Stimulated activated CD8-positive, alpha-beta memory T cell treated with anti-CD3 and anti-CD28 coated beads, Interleukin-12 subunit alpha, Interleukin-12 subunit beta, amount 100 ng/mL, for 4 hours (primary cell): ENCODE results near the gene GPBP1L1.
"Not testable (repeated sequence)": the region's sequence is repeated elsewhere in the genome, so short reads cannot be mapped to it uniquely, and the experiment has no call there.

Experiments
- DNase-seq: peaks from one replicate; pipeline ENCODE4 v3.0.0-alpha.2; 2020; ENCODE audit warnings: low read depth

The GPBP1L1 gene, protein sequence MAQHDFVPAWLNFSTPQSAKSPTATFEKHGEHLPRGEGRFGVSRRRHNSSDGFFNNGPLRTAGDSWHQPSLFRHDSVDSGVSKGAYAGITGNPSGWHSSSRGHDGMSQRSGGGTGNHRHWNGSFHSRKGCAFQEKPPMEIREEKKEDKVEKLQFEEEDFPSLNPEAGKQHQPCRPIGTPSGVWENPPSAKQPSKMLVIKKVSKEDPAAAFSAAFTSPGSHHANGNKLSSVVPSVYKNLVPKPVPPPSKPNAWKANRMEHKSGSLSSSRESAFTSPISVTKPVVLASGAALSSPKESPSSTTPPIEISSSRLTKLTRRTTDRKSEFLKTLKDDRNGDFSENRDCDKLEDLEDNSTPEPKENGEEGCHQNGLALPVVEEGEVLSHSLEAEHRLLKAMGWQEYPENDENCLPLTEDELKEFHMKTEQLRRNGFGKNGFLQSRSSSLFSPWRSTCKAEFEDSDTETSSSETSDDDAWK

GRCh38 chr1:45686288-45687013 is at the start of gene GPBP1L1:
Gene GPBP1L1, minus strand, starts transcription at chr1:45686533. Its CDS starts 27,446 bp downstream, at chr1:45659087.
- DNase-seq: peak; percentile 95

DNA sequence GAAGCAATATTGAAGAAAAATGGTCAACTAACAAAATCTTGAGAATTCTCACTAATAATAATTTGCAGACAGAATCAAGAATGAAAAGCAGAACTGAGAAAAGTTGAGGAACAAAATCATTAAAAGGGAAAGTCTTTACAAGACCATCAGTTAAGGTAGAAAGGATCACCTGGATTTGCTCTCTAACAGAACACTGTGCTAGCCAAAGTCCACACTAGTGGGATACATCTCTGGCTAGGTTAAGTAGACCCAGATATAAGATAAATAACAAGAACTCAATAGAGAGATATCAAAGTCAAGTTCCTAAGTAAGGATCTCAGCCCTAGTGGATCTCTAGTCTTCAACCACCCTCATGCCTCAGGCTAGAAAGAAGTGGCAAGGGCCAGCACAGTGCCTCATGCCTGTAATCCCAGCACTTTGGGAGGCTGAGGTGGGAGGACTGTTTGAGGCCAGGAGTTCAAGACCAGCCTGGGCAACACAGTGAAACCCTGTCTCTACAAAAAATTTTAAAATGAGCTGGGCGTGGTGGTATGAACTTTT is 44.5 kb upstream of the GPBP1L1 start:
- DNase-seq: no peak

- no peak for DNase-seq
These were observed 43.9 kb upstream of the GPBP1L1 start for GRCh38 chr1:45730075-45730779.

DNA sequence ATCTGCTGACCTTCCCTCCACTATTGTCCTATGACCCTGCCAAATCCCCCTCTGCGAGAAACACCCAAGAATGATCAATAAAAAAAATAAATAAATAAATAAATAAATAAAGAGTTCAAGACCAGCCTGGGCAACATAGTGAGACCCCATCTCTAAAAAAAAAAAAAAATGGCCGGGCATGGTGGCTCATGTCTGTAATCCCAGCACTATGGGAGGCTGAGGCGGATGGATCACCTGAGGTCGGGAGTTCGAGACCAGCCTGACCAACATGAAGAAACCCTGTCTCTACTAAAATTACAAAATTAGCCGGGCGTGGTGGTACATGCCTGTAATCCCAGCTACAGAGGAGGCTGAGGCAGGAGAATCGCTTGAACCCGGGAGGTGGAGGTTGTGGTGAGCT is 39.7 kb upstream of the GPBP1L1 start:
- DNase-seq: not testable (repeated sequence)

DNA sequence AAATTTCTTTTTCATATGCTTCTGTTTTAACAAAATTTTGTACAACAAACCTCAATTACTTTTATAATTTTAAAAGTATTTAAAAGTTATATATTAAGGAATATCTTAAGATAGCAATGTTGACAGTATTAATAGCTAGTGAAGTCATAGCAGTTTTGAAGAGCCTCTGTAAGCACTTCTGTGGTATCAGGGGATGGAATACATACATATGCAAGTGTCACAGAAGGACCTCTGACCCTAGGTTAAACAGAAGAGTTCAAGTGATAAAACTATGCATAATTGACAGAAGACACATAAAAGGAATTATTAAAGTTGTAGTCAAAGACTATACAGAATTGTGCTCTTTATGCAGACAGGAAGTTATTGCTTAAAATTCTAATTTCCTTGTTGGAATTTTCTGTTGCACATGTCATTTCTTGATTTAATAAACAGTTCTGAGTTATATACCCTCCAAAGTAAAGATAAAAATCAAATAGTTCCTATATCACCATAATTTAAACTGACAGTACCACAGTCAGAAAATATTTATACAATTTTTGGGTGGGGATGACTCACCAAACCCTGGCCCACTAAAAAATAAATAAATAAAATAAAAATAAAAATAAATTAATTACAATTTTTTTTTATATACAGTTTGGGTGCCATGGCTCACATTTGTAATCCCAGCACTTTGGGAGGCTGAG is 37.1 kb upstream of the GPBP1L1 start:
- no peak for DNase-seq

- no peak for DNase-seq
These were observed 36.5 kb upstream of the GPBP1L1 start for GRCh38 chr1:45722809-45723208.

- no peak for DNase-seq
These were observed 34.9 kb upstream of the GPBP1L1 start for GRCh38 chr1:45721207-45721606.

DNA sequence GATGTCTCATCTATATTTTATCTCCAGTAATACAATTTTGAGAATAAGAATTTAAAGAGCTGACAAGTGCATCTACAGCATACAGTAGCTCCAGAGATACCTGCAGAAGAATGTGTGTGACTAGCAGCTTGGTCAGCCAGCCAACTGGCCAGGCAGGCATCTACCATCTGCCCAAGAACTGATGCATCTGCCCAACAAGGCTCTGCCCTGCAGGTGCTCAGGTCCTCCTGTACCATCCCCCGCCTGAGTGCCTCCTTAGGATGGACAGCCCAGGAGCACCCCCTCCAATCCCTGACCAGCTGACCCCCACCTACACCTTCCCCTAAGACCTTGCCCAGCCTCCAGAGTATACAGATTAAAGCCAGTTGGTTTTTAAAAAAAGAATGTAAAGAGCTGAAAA is 32.0 kb upstream of the GPBP1L1 start:
- no peak for DNase-seq

DNA sequence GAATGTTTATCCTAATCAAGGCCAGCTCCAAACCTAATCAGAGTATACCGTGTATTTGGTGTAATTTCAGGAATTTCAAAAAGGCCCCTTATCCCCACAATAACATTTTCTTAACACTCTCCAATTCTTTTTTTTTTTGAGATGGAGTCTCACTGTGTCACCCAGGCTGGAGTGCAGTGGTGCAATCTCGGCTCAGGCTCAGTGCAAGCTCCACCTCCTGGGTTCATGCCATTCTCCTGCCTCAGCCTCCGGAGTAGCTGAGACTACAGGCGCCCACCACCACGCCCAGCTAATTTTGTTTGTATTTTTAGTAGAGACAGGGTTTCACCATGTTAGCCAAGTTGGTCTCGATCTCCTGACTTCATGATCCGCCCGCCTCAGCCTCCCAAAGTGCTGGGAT is 31.1 kb upstream of the GPBP1L1 start:
- DNase-seq: not testable (repeated sequence)

GRCh38 chr1:45716700-45717099 is 30.4 kb upstream of the GPBP1L1 start:
- no peak for DNase-seq

- no peak for DNase-seq
These were observed 27.4 kb upstream of the GPBP1L1 start for GRCh38 chr1:45713711-45714110.

DNA sequence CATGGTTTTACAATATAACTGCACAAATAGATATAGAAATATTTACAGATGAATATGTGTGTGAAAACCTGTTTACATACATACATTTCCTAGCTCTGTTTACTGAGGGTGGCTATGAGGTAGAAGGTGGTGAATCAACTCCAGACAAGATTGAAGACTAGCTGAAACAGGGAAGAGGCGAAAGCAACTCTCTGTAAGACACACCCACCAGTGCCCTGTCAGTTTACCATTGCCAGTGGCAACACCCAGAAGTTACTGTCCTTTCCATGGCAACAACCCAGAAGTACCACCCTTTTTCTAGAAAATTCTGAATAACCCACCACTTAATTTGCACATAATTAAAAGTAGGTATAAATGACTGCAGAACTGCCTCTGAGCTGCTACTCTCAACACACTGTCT is 18.3 kb upstream of the GPBP1L1 start:
- DNase-seq: no peak

GRCh38 chr1:45694823-45695222 is 8.5 kb upstream of the GPBP1L1 start:
- no peak for DNase-seq

DNA sequence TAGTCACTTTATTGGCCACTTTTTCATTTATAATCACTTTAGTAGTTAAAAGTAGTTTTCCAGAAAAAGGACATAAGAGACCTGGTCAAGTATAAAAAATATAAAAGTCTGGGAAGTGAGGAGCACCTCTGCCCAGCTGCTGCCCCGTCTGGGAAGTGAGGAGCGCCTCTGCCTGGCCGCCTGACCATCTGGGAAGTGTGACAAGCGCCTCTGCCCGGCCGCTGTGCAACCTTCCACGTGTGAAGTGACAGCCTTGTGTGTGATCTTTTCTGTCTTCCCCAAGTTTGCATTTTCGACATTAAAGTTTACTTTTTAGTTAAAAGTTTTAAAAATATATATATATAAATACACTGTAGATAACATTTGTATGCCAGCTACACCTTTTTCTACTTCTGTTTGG is 7.5 kb upstream of the GPBP1L1 start:
- not testable (repeated sequence) for DNase-seq

- DNase-seq: peak; percentile 58
These were observed 1.7 kb upstream of the GPBP1L1 start, which contains the start of gene TMEM69 for GRCh38 chr1:45687754-45688740. Gene TMEM69, plus strand, starts transcription at chr1:45688181. Its CDS starts 2,888 bp downstream, at chr1:45691069.

DNA sequence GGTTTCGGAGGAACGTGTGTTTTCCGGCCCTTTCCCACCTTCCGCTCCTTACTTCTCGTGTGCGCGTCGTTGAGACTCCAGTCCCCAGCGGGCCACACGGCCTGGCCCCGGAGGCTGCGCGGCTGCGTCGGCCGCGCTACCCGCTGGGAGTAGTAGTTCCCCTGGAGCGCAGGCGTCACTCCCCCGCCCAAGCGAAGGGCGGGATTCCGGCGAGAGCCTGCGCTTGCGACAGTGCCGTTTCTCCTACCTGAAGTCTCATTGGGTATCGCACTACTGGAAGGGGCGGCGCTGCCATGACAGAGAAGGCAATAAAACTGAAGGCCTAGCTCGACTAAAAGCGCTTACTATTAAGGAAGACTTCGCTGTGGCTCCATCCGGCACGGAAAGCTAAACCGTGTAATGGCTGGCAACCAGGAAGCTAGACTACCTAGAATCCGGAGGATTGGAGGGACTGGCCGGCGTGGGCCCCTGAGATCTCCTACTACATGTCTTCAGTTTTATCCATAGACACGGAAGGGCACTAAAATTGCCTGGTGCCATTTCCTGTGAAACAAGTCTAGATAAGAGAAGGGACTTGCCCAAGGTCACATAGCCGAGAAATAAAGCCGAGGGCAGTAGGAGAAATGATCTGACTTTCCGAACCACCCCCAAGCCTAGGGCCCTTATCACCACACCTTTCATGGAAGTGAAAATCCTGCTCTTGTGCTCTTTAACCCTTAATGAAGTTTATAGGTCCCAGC is 851 bp upstream of the GPBP1L1 start:
- DNase-seq: peak; percentile 93

DNA sequence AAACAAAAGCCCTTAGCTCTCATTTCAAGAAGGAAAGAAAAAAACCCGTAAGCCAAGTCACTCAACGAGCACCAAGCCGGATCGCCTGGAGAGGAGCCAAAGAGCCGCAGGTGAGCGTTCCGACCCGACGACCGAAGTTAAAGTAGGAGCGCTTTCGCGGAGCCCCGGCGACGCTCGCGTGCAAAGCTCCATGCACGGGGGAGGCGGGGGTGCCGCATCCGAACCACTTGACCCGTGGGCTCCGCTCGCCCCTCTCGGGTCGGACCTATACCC is 382 bp downstream of the GPBP1L1 start:
- peak; percentile 41 for DNase-seq

DNA sequence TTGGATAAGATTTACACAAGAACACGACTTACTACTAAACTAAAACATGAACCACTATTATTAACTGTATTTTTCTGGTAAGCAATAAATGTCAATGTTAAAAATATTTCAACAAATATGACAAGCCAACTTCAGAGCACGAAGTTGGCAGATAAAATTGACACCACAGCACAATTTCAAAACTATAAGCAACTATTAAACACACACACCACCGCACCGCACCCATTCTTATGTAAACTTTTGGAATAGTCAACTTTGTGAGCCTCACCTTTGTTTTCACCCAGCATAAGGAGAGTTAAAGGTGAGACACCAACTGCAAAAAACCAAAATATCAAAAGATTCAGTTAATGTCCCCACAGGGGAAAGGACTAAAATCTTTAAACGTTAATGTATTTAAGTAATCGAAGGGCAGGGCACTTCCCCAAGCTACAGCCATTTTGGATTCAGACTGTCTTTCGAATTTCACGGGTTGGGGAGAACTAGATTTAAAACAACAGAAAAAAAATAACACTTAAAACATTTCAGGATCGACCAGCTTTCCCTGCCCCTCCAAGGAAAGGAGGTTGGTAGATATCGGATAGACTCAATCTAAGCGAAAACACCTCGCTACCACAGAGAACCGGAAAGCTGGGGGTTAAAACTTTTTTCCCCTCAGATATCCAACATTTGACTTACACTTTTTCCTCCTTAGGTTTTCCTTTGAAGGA is 872 bp downstream of the GPBP1L1 start:
- no peak for DNase-seq

DNA sequence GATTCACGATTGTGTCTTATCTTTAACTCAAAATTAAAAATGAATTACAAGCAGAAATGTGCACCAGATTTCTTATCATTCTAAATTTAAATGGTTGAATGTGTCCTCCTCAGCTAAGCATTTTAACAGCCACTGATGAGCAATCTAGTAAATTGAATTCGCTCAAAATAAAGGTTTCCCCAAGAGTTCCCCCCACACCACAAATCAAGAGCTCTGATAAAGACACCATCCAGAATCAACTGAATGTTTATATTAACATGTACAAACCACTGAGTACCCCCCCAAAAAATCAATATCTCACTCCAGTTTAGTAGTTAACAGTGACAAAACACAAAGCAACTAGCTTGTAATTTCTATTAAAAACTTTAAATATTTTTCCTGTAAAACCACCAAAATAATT is 1.9 kb downstream of the GPBP1L1 start:
- DNase-seq: no peak
